Lung (tissue), 12 donors: Measurements from ENCODE around the gene NR6A1. TPM values are rescaled to one million over a fixed set of nuclear protein-coding genes. Genes with fewer than 3 reads are reported as not detected.

Experiments used
- ATAC-seq: fragments of 200-7000 bp; cut with Tn5 transposase; one replicate; pipeline ENCODE4 v1.9.1; 2020; ENCODE audit warnings: moderate number of reproducible peaks; ENCODE audit not compliant: insufficient read depth, low FRiP score
- DNase-seq, 3 donors: peaks; one replicate each; pipeline ENCODE4 v3.0.0-alpha.2; 2013 to 2017
- H3K27ac ChIP-seq, 2 donors: one replicate each; pipeline ENCODE4 v1.5.1; 2013; ENCODE audit warnings: mild to moderate bottlenecking in 2 of 2, moderate library complexity in 2 of 2, control low read depth in 1 of 2, inconsistent platforms in 1 of 2, low read depth in 1 of 2, low read length in 1 of 2
- H3K27me3 ChIP-seq, 3 donors: one replicate each; pipeline ENCODE4 v1.5.1; 2013; ENCODE audit warnings: low read length in 2 of 3; ENCODE audit not compliant: control insufficient read depth in 3 of 3, insufficient read depth in 3 of 3
- H3K36me3 ChIP-seq, 4 donors: one replicate each; pipeline ENCODE4 v1.5.1; 2013; ENCODE audit warnings: low read length in 4 of 4, mild to moderate bottlenecking in 1 of 4, moderate library complexity in 1 of 4; ENCODE audit not compliant: control insufficient read depth in 4 of 4, insufficient read depth in 4 of 4
- H3K4me1 ChIP-seq, 5 donors: one replicate each; pipeline ENCODE4 v1.5.1; 2013; ENCODE audit warnings: low read length in 5 of 5, mild to moderate bottlenecking in 2 of 5, moderate library complexity in 1 of 5; ENCODE audit not compliant: control insufficient read depth in 5 of 5, insufficient read depth in 5 of 5
- H3K4me3 ChIP-seq: one replicate; pipeline ENCODE4 v1.5.1; 2013; ENCODE audit warnings: mild to moderate bottlenecking, control low read depth, moderate library complexity
- H3K9ac ChIP-seq, 2 donors: one replicate each; pipeline ENCODE4 v1.5.1; 2013; ENCODE audit warnings: low read length in 2 of 2, control low read depth in 1 of 2; ENCODE audit not compliant: insufficient read depth in 1 of 2
- H3K9me3 ChIP-seq, 4 donors: one replicate each; pipeline ENCODE4 v1.5.1; 2013; ENCODE audit warnings: low read length in 3 of 4, mild to moderate bottlenecking in 1 of 4, moderate library complexity in 1 of 4; ENCODE audit not compliant: control insufficient read depth in 4 of 4, insufficient read depth in 3 of 4
- WGBS, 2 donors: extraction: QIAGEN DNeasy Blood & Tissue Kit; methylation state at CpG; one replicate each; pipeline ENCODE4 v1.1.7; 2013; 5-methylcytosine and 5-hydroxymethylcytosine counted together
- polyA plus RNA-seq, 2 donors: library from polyadenylated mRNA; stranded (reverse); fragments of 200-250 nt; gene quantifications; one replicate each; pipeline ENCODE4 v1.2.1, GENCODE V29; 2013
- total RNA-seq, 2 donors: library from RNA; depleted of rRNA in 1 of 2; stranded (reverse); fragments of >200 nt in 1 of 2; gene quantifications; one replicate each; pipeline ENCODE4 v1.2.1, GENCODE V29; 2014 to 2021
- TF ChIP-seq, protein P1 (sequence below): IDR thresholded peaks from 2 replicates; pipeline ENCODE4 v1.5.1; 2012; ENCODE audit warnings: mild to moderate bottlenecking; ENCODE audit errors: control extremely low read depth, extremely low read depth
- donor health status: control.
- donor health status: control.
- donor health status: Bipolar disorder and iron deficiency.
- donor health status: healthy.
- donor health status: DM: yes; HTN: yes; CAD: no.

NR6A1 gene
- total and polyA plus RNA-seq, 4 donors: 0.94 to 4.0 (median 2.4) TPM

DNA sequence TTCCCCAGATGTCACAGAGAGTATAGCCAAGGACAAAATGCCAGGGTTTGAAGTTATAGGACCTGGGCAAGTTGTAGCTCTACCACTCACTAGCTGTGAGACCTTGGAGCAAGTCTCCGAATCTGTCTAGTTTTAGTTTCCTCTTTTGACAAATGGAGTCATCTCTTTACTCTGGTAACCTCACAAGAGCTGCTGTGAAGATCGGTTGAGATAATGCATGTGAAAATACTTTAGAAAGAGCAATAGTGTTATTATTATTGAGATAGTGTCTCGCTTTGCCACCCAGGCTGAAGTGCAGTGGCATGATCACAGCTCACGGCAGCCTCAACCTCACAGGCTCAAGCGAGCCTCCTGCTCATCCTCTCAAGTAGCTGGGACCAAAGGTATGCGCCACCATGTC, 146.0 kb downstream of the NR6A1 start:
- Histone ChIP-seq H3K4me1 (peaks cover 0 to 6% (median 0%) of the 10 kb centered on the region in 5 donors), H3K9ac (no peak overlapping the region), H3K4me3 (no peak overlapping the region), H3K36me3 (no peaks in the 10 kb centered on the region), H3K9me3 (no peaks in the 10 kb centered on the region), H3K27ac (no peak overlapping the region), H3K27me3 (no peaks in the 10 kb centered on the region)
- no peak for ATAC-seq
- 90 to 91% methylated on average over 6 of the region's 6 CpGs for WGBS, 2 donors
- TF ChIP-seq, protein P1, sequence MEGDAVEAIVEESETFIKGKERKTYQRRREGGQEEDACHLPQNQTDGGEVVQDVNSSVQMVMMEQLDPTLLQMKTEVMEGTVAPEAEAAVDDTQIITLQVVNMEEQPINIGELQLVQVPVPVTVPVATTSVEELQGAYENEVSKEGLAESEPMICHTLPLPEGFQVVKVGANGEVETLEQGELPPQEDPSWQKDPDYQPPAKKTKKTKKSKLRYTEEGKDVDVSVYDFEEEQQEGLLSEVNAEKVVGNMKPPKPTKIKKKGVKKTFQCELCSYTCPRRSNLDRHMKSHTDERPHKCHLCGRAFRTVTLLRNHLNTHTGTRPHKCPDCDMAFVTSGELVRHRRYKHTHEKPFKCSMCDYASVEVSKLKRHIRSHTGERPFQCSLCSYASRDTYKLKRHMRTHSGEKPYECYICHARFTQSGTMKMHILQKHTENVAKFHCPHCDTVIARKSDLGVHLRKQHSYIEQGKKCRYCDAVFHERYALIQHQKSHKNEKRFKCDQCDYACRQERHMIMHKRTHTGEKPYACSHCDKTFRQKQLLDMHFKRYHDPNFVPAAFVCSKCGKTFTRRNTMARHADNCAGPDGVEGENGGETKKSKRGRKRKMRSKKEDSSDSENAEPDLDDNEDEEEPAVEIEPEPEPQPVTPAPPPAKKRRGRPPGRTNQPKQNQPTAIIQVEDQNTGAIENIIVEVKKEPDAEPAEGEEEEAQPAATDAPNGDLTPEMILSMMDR: no peak
- no peak for DNase-seq

DNA sequence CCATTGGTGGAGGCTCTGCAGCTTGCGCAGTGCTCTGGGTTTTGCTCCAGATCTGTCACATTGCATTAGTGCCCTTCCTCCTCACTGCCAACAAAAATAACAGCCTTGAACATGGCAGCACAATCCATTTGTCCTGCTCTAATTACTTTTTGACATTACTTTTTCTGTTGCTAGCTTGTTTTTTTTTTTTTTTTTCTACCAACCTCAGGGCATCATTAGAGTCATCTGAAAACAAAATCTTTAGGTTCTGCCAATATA, 146.4 kb downstream of the NR6A1 start:
- H3K27me3 ChIP-seq: no peaks in the 10 kb centered on the region
- H3K9me3 ChIP-seq: no peaks in the 10 kb centered on the region
- no peaks in the 10 kb centered on the region for H3K36me3 ChIP-seq
- no peak overlapping the region for H3K4me3 ChIP-seq
- TF ChIP-seq, protein P1: no peak
- H3K9ac ChIP-seq: no peak overlapping the region
- H3K27ac ChIP-seq: no peak overlapping the region
- WGBS, 2 donors: 95 to 100% methylated on average over 1 of the region's 1 CpG
- peaks cover 0 to 6% (median 0%) of the 10 kb centered on the region in 5 donors for H3K4me1 ChIP-seq
- ATAC-seq: no peak
- DNase-seq: no peak

DNA sequence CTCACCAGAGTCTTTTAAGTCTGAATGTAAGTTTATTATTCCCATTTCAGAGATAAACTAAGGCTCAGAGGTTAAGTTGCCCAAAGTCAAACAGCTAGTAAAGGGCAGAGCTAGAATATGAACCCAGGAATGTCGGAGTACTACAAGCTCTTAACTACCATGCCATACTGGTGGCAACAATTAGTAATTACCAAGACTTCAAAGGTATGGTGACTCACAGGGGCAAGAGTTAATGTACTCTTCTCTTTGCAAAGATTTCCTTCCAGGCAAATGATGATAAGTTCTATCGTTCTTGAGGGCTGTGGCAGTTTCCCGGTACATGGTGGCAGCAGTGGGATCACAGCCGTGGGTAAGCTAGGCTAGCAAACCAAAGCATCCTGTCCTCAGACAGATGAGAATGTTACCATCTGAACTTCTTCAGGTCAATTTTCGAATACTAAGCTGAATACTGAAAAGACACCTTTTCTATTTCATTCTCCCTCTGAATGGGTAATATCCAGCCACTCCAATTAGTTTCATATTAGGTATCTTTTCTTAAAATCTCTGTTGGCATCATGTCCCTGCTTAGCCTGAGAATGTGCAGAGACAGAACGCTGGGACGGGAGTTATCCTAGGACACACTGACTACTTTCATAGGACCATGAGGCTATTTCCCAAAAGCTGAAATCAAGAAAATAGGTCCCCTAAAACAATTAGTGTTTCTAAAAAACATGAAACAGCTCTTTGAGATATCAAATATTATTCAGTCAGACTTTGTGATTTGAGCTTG, 147.0 kb downstream of the NR6A1 start:
- Histone ChIP-seq H3K9me3 (no peaks in the 10 kb centered on the region), H3K9ac (no peak overlapping the region), H3K4me3 (no peak overlapping the region), H3K36me3 (no peaks in the 10 kb centered on the region), H3K4me1 (peaks cover 0 to 6% (median 0%) of the 10 kb centered on the region in 5 donors), H3K27me3 (no peaks in the 10 kb centered on the region), H3K27ac (no peak overlapping the region)
- WGBS, 2 donors: 93 to 97% methylated on average over 7 of the region's 7 CpGs
- no peak for DNase-seq
- no peak for ATAC-seq
- TF ChIP-seq, protein P1: no peak

- Histone ChIP-seq H3K27me3 (no peaks in the 10 kb centered on the region), H3K9ac (no peak overlapping the region), H3K4me3 (no peak overlapping the region), H3K4me1 (peaks cover 0 to 6% (median 0%) of the 10 kb centered on the region in 5 donors), H3K27ac (no peak overlapping the region), H3K36me3 (no peaks in the 10 kb centered on the region), H3K9me3 (no peaks in the 10 kb centered on the region)
- ATAC-seq: no peak
- TF ChIP-seq, protein P1: no peak
- DNase-seq: no peak
Measured at GRCh38 chr9:124622882-124623281, 148.2 kb downstream of the NR6A1 start.
